GM19438 (cell line): ENCODE measurements around the gene CD40.

Experiments
- ATAC-seq: cut with Tn5 transposase; IDR thresholded peaks from one replicate; pipeline ENCODE4 v1.9.1; 2021; ENCODE audit warnings: low read depth; ENCODE audit not compliant: unreplicated experiment

The CD40 gene

DNA sequence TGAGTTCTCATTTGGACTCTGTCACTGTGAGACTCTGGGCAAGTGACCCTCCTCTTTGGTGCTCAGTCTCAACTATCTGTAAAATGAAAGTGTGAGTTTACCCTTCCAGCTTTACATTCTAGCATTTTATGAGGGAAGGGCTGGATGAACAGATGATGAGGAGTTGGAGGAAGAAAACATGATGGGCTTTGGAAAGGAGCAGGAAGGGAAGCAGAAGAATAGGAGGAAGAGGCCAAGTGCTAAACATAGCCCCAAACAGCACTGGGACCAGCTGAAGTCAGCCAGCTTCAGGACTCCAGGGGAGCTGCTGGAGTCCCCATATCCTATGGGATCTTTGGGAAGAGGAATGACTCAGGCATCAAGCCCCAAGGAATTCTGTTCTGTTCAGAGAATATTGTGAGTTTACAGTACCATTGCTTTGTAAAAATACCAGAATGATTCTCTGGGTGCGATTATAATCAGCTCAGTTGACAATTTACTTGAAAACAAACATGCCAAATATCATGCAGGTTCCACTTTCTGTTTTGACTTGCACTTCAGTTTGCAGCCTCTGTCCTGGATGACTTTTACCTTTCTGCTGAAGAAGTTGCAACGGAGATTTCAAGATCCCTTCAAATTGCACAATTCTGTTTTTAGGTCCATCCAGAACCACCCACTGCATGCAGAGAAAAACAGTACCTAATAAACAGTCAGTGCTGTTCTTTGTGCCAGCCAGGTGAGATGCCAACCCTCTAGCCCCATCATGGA is 3.2 kb downstream of the CD40 start:
- no peak for ATAC-seq

- ATAC-seq = no peak
Measured at GRCh38 chr20:46122071-46122470, 4.0 kb downstream of the CD40 start.

DNA sequence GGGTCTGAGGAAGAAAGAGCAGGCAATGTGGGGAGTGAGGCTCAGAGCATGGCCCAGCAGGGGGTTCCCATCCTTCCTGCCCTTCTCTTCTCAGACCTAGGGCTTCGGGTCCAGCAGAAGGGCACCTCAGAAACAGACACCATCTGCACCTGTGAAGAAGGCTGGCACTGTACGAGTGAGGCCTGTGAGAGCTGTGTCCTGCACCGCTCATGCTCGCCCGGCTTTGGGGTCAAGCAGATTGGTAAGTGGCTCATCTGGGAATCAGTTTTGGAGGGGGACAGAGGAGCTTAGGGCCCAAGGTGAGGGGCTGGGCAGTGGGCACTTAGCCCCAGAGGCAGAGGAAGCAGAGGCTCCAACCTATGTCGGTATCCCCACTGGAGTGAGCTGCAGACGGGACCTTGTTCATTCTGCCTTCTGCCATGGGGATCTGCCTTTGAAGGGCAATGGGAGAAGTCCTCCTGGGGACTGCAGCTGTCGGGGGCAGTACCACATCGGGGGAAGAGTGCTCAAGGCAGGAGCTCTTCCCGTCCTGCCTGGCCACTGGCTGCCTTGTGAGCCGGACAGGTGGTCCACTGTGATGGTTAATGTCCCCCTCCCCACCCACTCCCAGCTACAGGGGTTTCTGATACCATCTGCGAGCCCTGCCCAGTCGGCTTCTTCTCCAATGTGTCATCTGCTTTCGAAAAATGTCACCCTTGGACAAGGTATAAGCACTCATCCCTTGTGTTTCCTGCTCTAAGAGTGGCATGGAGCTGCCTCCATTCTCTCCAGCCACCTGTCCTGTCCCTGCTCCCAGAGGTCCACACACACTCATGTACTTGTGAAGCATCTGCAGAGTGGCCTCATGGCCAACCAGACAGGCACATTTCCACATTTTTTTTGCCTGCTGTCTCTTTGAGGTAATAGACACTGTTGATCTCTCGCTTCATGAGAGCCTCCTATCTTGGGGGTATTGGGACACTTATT is 4.7 kb downstream of the CD40 start:
- no peak for ATAC-seq

- ATAC-seq = no peak
Measured at GRCh38 chr20:46123482-46124245, 5.5 kb downstream of the CD40 start.

GRCh38 chr20:46126440-46127056 is 8.4 kb downstream of the CD40 start:
- ATAC-seq = no peak

GRCh38 chr20:46127396-46128010 is 9.4 kb downstream of the CD40 start:
- ATAC-seq = no peak

GRCh38 chr20:46128310-46129151 is 10.4 kb downstream of the CD40 start:
- ATAC-seq = no peak

GRCh38 chr20:46129955-46130481 is 11.9 kb downstream of the CD40 start:
- ATAC-seq = no peak

DNA sequence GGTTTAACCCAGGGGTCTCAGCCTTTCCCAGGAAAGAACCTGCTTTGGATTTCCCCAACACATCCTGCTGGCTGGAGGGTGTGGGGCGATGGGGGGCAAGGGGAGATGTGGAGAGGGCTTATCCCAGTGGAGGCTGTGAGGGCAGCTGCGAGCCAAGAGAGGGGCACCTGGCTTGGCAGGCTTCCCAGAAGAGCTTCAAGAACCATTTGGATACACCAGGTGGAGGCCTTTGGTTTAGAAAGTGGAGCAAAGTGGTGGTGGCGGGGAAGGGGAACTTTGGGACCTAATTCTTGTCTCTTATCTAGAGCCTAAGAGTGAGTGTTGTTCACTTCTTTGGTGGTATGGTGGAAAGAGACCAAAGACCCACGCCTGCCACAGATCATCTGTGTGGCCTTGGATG is 12.4 kb downstream of the CD40 start:
- no peak for ATAC-seq

- no peak for ATAC-seq
Measured at GRCh38 chr20:46131396-46131795, 13.3 kb downstream of the CD40 start.

- no peak for ATAC-seq
Measured at GRCh38 chr20:46132705-46133120, 14.6 kb downstream of the CD40 start.

GRCh38 chr20:46133886-46134654 is 16.0 kb downstream of the CD40 start:
- no peak for ATAC-seq

DNA sequence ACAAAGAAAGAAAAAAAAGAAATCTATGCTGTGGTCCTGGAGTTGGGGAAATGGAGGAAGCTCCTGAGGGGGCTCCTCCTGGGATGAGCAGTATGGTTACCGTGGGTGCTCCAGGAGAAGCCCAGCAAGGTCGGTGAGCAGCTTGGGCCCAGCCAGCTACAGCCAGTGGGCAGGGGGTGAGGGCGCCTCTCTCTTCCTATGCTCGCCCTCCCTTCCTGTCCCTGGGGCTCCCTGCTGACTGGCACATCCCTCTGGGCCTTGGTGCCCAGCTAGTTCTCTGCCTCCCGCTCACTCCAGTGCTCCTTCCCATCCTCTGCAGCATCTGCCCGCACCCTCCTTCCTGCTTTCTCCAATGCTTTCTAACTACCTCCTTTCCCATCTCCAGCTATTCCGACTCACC is 16.6 kb downstream of the CD40 start:
- no peak for ATAC-seq

GRCh38 chr20:46135856-46136633 is 17.9 kb downstream of the CD40 start:
- ATAC-seq = no peak

DNA sequence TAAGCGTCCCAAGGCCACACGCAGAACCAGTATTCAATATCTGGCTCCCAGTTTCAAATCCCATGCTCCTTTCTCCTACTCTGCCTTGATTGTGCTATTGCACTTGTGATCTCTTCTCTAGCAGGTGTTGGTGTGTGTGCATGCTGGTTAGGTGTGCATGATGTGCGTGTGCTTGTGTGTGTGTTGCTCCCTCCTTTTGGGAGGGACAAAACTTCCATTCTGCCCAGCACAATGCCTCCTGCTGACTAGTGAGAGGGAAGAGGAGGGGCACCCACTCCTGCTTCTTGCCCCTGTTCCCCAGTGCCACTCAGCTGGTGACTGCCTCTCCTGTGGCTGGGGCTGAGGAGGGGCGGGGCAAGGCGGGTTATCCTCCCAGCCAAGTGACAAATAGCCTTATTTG is 19.7 kb downstream of the CD40 start:
- no peak for ATAC-seq

DNA sequence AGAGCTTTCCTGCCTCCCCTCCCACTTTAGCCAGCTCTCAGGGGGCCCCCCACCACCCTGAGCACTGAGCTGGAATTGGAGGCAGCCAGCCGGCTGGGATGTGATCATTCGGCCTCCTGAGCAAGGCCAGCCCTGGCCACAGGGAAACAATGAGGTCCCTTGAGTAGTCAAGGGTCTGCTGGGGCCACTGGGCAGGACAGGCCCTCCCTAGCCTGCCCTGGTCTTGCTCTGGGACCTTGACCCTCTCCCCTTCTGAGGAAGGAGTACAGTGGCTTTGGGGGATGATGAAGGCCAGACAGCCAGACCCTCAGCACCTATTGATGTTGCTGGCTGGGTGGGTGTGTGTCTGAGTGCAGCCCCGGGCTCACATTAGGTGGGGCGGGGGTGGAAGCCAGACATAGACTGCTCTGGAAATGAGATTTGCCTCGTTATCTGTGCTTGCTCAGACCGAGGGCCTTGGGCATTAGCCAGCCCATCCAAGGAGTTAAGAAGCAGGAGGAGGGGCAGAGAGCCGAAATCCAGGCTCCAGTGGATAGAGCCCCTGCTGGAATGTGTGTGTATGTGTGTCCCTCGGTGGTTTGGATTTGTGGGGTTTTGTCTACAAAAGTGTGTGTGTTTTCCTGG is 21.3 kb downstream of the CD40 start:
- no peak for ATAC-seq

DNA sequence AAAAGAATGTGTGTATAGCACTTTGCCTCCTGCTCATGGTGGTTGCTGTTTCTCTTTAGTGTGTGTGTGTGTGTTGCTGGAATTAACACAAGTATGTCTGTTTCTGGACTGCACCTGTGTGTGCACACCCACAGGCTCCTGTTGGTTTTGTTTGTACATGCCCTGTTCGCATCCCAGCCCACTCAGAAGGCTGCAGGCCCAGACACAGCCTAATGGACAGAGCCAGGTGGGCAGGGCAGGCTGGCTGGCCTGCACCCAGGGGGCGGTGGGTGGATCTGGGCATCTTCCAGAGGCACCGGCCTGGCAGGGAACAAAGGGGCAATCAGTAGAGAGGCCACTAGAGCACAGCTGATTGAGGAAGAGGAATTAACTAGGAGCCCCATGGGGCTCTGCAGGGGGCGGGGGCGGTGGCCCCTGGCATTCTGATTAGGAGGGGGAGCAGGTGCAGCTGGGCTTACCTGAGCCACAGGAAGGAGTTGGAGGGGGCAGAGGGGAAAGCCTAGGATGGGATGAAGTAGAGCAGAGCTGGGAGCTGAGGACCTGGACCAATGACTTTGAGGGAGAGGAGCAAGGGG is 21.9 kb downstream of the CD40 start:
- ATAC-seq = no peak
